Measurements from ENCODE around the gene SUSD3.

The SUSD3 gene

DNA sequence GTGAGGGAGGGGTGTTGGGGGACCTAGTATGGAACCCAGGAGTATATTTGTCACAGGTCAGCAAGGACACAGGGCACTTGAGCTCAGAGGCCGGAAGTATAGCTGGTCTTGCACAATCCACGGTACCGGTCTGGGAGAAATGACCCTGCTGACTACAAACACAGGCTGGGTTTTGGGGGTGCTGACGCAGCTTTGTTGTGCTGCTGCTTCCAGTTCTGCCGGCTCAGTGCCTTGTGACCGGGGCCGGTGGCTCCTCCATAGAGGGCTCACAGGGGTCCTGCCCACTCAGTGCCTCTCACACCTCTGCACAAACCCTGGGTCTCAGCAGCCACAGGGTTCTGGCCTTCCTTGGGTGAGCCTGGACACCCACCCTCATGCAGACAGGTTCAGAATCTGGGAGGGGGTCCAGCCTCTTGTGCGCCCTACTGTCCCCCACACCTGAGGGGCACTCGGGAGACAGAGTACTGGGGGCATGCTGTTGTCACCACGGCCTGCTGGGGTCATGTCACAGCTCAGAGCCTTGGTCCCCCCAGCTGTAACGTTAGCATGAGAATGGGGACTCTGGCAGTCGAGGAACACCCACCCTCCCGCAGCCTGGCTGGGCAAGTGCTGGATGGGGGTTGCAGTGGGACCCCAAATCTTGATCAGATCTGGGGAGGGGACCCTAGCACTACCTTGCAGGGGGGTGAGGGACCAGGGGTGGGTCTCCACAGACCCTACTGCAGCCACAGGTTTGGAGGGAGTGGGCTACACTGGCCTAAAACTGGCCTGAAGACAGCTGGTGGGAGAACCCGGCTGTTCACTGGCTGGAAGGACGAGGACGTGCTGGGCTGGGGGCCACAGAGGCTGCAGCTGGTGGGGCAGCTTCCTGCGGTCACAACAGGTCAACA, 57.8 kb downstream of the SUSD3 start:
- TF ChIP-seq, protein P1, sequence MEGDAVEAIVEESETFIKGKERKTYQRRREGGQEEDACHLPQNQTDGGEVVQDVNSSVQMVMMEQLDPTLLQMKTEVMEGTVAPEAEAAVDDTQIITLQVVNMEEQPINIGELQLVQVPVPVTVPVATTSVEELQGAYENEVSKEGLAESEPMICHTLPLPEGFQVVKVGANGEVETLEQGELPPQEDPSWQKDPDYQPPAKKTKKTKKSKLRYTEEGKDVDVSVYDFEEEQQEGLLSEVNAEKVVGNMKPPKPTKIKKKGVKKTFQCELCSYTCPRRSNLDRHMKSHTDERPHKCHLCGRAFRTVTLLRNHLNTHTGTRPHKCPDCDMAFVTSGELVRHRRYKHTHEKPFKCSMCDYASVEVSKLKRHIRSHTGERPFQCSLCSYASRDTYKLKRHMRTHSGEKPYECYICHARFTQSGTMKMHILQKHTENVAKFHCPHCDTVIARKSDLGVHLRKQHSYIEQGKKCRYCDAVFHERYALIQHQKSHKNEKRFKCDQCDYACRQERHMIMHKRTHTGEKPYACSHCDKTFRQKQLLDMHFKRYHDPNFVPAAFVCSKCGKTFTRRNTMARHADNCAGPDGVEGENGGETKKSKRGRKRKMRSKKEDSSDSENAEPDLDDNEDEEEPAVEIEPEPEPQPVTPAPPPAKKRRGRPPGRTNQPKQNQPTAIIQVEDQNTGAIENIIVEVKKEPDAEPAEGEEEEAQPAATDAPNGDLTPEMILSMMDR (IDR thresholded peaks at IDR 0.05): no peak

DNA sequence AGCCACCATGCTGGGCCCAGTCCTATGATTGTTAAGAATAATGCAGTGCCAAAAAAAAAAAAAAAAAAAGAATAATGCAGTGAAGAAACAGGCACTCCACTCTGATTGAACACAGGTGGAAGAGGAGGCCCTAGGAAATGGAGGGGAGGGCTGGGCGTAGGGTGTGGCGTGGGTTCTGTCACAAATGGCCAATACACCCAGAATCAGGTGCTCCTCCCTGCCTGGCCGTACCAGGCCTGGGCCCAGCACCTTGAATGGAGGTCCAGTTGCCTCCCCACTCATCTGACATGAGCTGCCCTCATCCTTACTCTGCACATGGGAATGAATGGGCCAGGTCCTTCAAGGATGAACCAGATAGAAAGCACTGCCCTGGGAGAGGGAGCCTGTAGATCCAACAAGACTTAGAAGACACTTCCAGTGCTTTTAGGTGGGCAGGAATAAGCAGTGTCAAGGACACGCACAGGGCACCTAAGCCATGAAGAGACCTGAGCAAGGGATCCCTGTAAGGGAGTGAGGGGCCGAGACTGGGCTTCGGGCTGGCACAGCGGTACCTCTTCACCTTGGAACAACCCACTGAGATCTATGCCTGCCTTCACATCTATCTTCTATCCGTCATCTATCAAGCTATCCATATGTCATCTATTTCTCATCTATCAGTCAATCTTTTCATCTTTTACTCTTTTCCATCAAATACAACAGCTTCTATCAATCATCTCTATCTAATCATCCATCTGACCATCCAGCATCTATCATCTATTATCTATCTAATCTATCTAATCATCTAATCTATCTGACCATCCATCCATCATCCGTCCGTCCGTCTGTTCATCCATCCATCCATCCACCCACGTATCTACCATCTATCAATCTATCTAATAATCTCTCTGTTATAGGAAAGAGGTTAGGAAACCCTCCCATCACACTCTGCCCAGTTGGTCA, 59.7 kb downstream of the SUSD3 start:
- TF ChIP-seq, protein P1 (IDR thresholded peaks at IDR 0.05): no peak

DNA sequence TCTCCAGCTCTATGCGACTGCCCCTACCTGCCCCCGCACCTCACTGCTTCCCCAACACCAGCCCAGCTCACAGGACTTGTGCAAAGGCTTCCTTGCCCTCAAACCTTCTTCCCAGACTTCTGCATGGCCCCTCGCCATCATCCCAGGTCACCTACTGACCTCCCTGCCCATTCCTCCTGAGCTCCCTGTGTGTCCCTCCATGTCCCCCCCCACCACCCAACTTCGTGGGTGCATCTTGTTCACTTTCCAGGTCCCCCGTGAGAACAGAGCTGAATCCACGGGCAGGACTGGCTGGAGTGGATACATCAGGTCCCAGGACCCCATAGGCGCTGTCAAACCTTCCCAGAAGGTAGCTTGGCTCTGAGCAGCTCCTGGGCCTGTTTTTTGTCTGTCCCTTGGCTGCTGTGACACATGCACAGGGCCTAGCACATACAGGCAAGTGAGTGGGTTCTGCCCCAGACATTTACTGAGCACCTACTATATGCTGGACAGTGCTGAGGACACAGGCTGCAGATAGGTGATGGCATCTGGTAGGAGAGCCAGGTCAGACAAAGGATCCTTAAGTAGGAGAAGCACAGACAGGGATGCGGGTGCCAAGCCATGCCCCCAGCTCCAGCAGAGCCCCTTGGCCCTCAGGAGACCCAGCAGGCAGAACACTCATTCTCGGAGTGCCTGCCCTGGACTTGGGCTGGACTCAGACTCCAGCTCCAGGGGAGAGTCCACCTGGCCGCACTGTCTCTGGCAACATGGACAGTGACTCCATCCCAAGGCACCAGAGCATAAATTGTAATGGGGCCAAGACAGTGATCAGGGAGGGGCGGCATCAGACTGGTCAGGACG, 60.6 kb downstream of the SUSD3 start:
- TF ChIP-seq, protein P1 (IDR thresholded peaks at IDR 0.05): no peak

- TF ChIP-seq, protein P1 (IDR thresholded peaks at IDR 0.05): no peak
Measured at GRCh38 chr9:93119703-93119952, 61.1 kb downstream of the SUSD3 start.

GRCh38 chr9:93119953-93120845, 61.7 kb downstream of the SUSD3 start:
- TF ChIP-seq, protein P1 (IDR thresholded peaks at IDR 0.05): no peak

DNA sequence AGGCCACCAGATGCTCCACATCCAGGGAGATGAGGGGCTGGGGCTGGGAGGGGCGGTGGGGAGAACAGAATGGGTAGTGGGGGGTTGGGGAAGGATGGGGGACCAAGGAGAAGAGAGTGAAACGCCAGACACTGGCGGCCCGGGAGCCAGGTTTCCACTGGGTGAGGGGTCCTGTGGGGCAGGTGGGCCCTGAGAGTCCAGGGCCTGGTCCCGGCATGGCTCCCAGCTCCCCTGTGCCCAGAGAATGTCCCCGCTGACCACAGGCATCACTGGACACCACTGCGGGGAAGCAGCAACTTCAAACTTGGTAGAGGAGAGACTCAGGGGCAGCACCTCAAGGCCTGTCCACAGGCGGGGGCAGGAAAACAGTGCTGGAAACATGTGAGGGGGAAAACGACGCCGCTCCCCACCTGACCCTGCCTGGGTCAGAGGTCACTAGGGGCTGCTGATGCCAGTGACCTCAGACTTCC, 62.4 kb downstream of the SUSD3 start:
- TF ChIP-seq, protein P1 (IDR thresholded peaks at IDR 0.05): no peak

Measured in LNCAP (cell line).